NCI-H526 treated with DMSO at 0.1 percent for 48 hours (cell line): ENCODE measurements around the gene SLC26A2.
"Not testable (repeated sequence)": the region's sequence is repeated elsewhere in the genome, so short reads cannot be mapped to it uniquely, and the experiment has no call there.

Experiments
- DNase-seq: peaks from one replicate; lab custom pipeline; 2025; lab: John Stamatoyannopoulos, UW

SLC26A2 gene

GRCh38 chr5:150001660-150002486 lies 41.3 kb downstream of the SLC26A2 start:
- DNase-seq, result peak; percentile 54

GRCh38 chr5:150006318-150006717 lies 45.8 kb downstream of the SLC26A2 start:
- no peak for DNase-seq

GRCh38 chr5:150007050-150007449 lies 46.5 kb downstream of the SLC26A2 start:
- DNase-seq, result no peak

DNA sequence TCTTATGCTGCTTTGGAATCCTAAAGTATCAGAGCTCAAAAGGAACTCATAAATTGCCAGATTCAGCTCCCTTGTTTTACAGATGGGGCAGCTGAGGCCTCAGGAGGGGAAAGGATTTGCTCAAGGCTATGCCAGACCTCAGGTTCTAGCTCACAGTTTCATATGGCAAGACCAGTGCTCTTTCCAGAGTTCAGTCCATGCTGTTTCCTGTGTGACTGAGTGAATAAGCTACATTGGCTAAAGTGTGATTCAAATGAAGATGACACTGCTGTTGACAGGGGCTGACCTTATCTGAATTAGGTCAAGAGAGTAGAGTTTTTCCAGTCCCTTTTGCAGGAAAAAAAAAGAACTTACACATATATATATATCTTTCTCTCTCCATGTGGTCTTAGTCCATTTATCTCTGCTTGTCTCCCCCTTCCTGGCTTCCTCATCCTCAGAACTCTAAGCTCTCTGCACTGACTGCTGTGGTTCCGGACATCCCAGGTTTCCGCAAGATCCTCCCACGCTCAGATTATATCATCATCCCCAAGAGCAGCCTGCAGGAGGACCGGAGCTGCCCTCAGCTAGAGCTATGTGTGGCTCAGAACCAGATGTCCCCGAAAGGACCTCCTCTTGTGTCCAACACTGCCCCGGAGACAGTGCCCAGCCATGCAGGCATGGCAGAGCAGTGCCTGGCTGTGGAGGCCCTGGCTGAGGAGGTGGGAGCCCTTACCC lies 49.3 kb downstream of the SLC26A2 start:
- DNase-seq, result no peak

DNA sequence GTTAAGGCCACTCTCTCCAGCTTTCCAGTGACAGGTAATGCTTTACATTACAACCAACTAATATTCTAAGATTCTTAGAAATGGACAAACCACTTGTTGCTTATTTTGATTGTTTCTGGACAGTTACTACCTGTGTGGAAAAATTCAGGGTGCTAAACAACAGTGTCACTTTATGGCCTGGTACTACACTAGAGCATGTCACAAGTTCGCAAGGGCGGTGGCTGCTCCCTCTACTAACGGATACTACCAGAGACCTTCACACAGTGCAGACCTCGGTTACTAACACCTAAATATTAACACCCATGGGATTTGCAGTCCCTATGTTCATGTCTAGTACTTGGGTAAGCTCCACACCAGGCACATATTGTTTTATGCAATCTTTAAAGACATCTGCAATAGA lies 53.4 kb downstream of the SLC26A2 start:
- no peak for DNase-seq

DNA sequence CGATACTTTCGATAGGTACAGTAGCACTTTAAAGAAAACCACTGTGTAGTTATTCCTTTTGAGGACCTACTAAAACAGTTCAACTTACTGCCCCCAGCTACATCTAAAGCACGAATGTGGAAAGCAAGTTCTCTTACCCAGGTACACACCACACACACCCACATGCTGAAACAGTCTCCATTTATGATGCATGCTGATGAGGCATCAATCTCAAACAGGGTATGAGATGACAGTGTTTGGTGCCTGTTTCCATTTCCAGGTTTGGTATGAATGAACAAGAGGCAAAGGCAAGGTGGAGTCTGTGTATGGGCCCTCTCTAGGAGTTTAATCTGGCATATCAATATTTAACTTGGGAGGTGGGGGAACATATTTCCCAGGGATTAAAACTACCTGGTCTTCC lies 53.9 kb downstream of the SLC26A2 start:
- DNase-seq, result no peak

DNA sequence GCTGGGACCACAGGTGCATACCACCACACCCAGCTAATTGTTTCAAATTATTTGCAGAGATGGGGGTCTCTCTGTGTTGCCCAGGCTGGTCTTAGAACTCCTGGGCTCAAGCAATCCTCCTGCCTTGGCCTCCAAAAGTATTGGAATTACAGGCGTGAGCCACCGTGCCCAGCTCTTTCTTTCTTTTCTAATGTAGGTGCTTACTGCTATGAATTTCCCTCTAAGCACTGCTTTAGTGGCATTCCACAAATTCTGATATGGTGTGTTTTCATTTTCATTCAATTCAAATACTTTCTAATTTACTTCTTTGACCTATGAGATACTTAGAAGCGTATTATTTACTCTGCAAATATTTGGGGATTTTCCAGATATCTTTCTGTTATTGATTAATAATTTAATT lies 54.9 kb downstream of the SLC26A2 start:
- no peak for DNase-seq

- no peak for DNase-seq
Observed at GRCh38 chr5:150016537-150016936, 56.0 kb downstream of the SLC26A2 start.

GRCh38 chr5:150017226-150018005 lies 56.9 kb downstream of the SLC26A2 start:
- no peak for DNase-seq

DNA sequence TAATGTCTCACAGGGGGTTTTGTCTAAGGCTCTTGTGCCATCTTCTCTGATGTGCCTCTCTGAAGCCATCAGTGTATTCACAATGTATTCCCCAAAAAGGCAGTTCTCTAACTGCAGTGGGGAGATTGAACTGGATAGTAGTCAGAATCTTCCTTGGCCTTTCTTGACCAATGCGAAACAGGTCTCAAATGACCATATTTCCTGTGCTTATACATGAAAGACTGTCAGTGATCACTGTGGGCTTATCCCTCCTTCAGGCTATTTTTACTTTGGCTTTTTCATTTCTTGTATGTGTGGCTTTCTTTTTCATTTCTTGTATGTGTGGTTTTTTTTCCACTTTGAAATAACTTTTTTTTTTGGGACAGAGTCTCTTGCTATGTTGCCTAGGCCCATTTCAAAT lies 59.7 kb downstream of the SLC26A2 start:
- no peak for DNase-seq

GRCh38 chr5:150021491-150022157 lies 61.1 kb downstream of the SLC26A2 start:
- DNase-seq, result no peak

DNA sequence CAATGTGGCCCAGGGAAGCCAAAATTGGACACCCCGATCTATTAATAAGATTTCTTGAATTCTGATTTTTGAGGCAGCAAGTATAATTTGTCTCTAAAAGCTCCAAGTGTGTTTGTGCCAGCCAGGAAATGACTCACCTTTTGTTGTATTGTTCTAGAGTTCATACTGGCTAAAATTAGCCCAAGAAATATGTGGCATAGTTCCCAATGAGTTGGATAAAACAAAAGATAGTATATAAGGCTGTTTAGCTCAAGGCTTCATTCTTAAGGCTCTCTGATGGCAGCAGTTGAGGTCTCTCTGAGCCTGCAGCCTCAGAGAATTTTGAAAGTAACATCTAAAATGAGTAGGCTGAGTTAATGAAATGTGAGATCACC lies 61.6 kb downstream of the SLC26A2 start:
- no peak for DNase-seq

GRCh38 chr5:150022681-150023080 lies 62.1 kb downstream of the SLC26A2 start:
- no peak for DNase-seq

GRCh38 chr5:150023136-150023535 lies 62.6 kb downstream of the SLC26A2 start:
- DNase-seq, result no peak

DNA sequence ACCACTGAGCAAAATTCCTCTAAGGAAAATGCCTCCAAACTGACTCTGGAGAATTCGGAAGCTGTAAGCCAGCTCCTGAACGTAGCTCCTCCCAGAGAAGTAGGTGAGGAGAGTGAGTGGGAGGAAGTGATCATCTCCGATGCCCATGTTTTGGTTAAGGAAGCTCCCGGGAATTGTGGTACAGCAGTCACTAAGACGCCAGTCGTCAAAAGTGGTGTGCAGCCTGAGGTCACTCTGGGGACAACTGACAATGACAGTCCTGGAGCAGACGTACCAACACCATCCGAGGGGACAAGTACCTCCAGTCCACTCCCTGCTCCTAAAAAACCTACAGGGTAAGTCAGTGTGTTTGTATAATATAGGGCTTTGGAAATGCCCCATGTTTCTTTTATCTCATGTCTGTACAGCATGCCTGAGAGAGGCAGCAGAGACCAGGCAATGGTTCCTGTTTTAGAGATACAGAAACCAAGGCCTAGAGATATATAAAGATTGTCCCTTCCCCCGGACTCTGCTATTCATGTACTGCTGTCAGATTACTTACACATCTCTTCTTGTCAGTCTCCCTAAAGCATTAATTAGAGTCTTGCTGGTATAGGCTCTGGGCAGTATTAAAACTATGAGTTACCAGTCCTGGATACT lies 63.9 kb downstream of the SLC26A2 start:
- DNase-seq, result no peak

DNA sequence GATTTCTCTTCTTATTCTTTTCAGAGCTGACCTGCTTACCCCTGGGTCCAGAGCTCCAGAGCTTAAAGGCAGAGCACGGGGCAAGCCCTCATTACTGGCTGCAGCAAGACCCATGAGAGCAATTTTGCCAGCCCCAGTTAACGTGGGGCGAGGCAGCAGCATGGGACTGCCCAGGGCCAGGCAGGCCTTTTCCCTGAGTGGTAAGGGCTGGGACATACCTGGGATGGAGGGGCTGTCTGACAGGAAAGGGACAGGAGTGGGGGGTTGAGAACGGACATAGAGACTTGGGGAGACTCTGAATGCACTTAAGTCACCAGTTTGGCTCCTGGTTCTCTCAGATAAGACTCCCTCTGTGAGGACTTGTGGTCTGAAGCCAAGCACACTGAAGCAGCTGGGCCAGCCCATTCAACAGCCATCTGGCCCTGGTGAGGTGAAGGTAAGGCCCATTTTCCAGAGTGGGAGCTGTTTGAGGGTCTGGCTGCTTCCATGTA lies 66.2 kb downstream of the SLC26A2 start:
- no peak for DNase-seq

DNA sequence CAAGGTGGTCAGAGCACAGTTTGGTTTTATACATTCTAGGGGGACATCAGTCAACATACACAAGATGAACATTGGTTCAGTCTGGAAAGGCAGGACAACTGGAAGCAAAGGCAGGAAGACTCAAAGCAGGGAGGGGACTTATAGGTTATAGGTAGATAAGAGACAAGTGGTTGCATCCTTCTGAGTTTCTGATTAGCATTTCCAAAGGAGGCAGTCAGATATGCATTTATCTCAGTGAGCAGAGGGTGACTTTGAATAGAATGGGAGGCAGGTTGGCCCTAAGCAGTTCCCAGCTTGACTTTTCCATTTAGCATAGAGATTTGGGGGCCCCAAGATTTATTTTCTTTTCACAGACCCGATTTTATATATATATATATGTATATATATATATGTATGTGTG lies 67.5 kb downstream of the SLC26A2 start:
- DNase-seq, result not testable (repeated sequence)

GRCh38 chr5:150033334-150033733 lies 72.8 kb downstream of the SLC26A2 start:
- no peak for DNase-seq

DNA sequence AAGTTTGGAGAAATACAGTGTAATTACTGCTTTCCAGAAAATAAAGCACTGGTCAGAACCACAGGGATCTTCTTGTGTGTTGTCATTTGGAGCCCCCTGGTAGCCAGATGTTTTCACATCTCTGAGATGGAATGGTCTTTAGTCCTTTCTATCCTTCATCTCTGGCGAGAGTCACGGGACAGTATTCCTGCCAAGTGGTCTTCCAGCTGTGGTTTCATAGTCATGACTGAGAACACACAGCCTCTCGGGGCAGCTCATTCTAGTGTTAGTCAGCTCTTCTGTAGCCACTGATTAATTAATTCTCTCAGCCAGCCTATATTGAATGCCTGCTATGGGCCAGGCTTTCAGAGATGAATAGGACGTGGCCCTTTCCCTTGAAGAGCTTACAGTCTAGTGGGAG lies 74.1 kb downstream of the SLC26A2 start:
- DNase-seq, result no peak

DNA sequence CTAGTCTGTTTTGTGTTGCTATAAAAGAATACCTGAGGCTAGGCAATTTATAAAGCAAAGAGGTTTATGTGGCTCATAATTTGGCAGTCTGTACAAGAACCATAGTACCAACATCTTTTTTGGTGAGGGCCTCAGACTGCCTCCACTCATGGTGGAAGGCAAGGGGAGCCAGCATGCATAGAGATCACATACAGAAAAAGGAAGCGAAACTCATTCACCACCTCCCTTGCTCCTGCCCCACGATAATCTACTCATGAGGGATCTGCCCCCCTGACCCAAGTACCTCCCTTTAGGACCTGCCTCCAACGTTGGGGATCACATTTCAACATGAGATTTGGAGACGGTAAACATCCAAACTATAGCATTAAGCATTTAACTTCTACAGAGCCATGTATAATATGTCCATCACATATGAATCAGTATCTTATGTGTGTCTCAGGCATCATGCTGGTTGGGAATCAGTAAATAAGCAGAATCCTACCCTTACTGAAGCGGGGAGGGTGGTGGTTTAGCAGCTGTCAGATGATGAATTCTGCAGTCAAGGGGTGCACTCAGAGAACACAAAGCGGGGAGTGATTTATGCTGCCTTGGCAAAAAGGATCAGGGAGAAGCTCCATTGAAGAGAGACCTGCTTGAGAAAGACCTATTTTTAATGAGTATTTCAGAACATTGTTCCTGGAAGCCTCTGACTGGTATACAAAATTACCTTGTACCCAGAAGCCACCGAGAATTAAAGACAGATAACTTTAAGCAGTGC lies 74.8 kb downstream of the SLC26A2 start:
- DNase-seq, result no peak

DNA sequence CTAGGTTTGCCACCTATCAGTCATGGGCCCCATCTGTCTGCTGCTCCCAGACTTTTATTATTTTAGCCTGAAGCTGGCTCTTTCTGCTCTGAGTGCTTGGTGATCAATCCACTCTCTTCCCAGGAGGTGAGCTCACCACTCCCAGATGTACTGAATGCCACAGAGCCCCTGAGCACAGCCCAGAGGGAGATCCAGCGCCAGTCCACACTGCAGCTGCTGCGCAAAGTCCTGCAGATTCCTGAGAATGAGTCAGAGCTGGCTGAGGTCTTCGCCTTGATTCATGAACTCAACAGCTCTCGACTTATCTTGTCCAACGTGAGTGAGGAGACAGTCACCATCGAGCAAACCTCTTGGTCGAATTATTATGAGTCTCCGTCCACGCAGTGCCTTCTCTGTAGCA lies 76.0 kb downstream of the SLC26A2 start:
- no peak for DNase-seq
